Activated CD8-positive, alpha-beta T cell treated with anti-CD3 and anti-CD28 coated beads, Interleukin-2, amount 10 ng/mL, durations not matched to agents 7 days and 5 days (primary cell): ENCODE data around the gene CYP2U1. TPM values are rescaled to one million over a fixed set of nuclear protein-coding genes. Genes with fewer than 3 reads are reported as not detected.
"Not testable (repeated sequence)": the region's sequence is repeated elsewhere in the genome, so short reads cannot be mapped to it uniquely, and the experiment has no call there.

Experiments used
- ATAC-seq: fragments of 150-1000 bp; cut with Tn5 transposase; one replicate; pipeline ENCODE4 v1.10.0; 2021; ENCODE audit warnings: moderate library complexity
- CTCF ChIA-PET: fragments of 350-600 bp; sonication (Branson Sonifier 250); formaldehyde crosslinking; loops from one replicate; lab custom pipeline; 2021; ENCODE audit warnings: antibody characterized with exemption; lab: Charles Lee
- POLR2A ChIA-PET: fragments of 350-600 bp; sonication (Branson Sonifier 250); formaldehyde crosslinking; loops from one replicate; lab custom pipeline; 2021; ENCODE audit warnings: antibody characterized with exemption; lab: Charles Lee
- DNase-seq: peaks from one replicate; pipeline ENCODE4 v3.0.0-alpha.2; 2020
- H3K27ac Mint-ChIP-seq: one replicate; pipeline ENCODE4 v1.8.0; 2021; ENCODE audit warnings: mild to moderate bottlenecking, mixed read lengths
- H3K27me3 Mint-ChIP-seq: one replicate; pipeline ENCODE4 v1.8.0; 2021; ENCODE audit warnings: low read depth, mixed read lengths
- H3K36me3 Mint-ChIP-seq: one replicate; pipeline ENCODE4 v1.8.0; 2021; ENCODE audit warnings: low read depth, mixed read lengths
- H3K4me1 Mint-ChIP-seq: one replicate; pipeline ENCODE4 v1.8.0; 2021; ENCODE audit warnings: low read depth, mixed read lengths
- H3K4me3 Mint-ChIP-seq: one replicate; pipeline ENCODE4 v1.8.0; 2021; ENCODE audit warnings: mild to moderate bottlenecking, mixed read lengths
- H3K9me3 Mint-ChIP-seq: one replicate; pipeline ENCODE4 v1.8.0; 2022; ENCODE audit warnings: mixed read lengths; ENCODE audit not compliant: insufficient read depth
- total RNA-seq, 2 experiments: library from RNA; stranded (reverse); gene quantifications; one replicate each; pipeline ENCODE4 v1.2.3, GENCODE V29; 2021

The CYP2U1 gene
- total RNA-seq, 2 experiments from 2014 or later = 2.9 to 3.3 TPM

- H3K9me3 Mint-ChIP-seq, POLR2A ChIA-PET, H3K4me3 Mint-ChIP-seq, H3K4me1 Mint-ChIP-seq, DNase-seq, CTCF ChIA-PET, ATAC-seq, H3K27ac Mint-ChIP-seq, H3K36me3 Mint-ChIP-seq: not testable (repeated sequence)
- peaks cover 12% of the 10 kb centered on the region for H3K27me3 Mint-ChIP-seq
Measured at GRCh38 chr4:107925713-107926112, 5.6 kb upstream of the CYP2U1 start.

GRCh38 chr4:107926875-107927274 is 4.5 kb upstream of the CYP2U1 start:
- CTCF ChIA-PET, POLR2A ChIA-PET: not testable (repeated sequence)

GRCh38 chr4:107931775-107932321 is 499 bp downstream of the CYP2U1 start:
- POLR2A ChIA-PET = no interaction called here
- ATAC-seq = peak; percentile 18

More at GRCh38 chr4:107926875-107927274, 4.5 kb upstream of the CYP2U1 start:
- H3K4me3 Mint-ChIP-seq, H3K36me3 Mint-ChIP-seq, ATAC-seq, H3K4me1 Mint-ChIP-seq, H3K9me3 Mint-ChIP-seq, DNase-seq, H3K27ac Mint-ChIP-seq: not testable (repeated sequence)
- peaks cover 13% of the 10 kb centered on the region for H3K27me3 Mint-ChIP-seq

GRCh38 chr4:107935246-107935645 is 3.9 kb downstream of the CYP2U1 start:
- Mint-ChIP-seq H3K27ac (no peak overlapping the region), H3K27me3 (peaks cover 8% of the 10 kb centered on the region), H3K36me3 (peaks cover 10% of the 10 kb centered on the region), H3K9me3 (no peaks in the 10 kb centered on the region), H3K4me1 (peaks cover 27% of the 10 kb centered on the region), H3K4me3 (no peak overlapping the region)
- no peak for DNase-seq
- ATAC-seq = no peak
- ChIA-PET CTCF (no interaction called here), POLR2A (no interaction called here)

More at GRCh38 chr4:107931775-107932321, 499 bp downstream of the CYP2U1 start:
- H3K36me3 Mint-ChIP-seq = peaks cover 6% of the 10 kb centered on the region
- no peaks in the 10 kb centered on the region for H3K9me3 Mint-ChIP-seq
- H3K4me1 Mint-ChIP-seq = peaks cover 22% of the 10 kb centered on the region
- peaks cover 10% of the 10 kb centered on the region for H3K27me3 Mint-ChIP-seq
- peak overlapping the region; percentile 79 for H3K4me3 Mint-ChIP-seq
- DNase-seq = peak; percentile 38
- H3K27ac Mint-ChIP-seq = peak overlapping the region; percentile 67
- CTCF ChIA-PET = interaction anchor here (0.8 kb wide), 1 partner anchor 87 kb away, joined by 4 read pairs; no protein-coding TSS in a partner anchor

GRCh38 chr4:107937040-107937439 is 5.7 kb downstream of the CYP2U1 start:
- Mint-ChIP-seq H3K4me3 (peak overlapping the region; percentile 7), H3K9me3 (no peaks in the 10 kb centered on the region), H3K36me3 (peaks cover 10% of the 10 kb centered on the region)

GRCh38 chr4:107939307-107939706 is 8.0 kb downstream of the CYP2U1 start:
- peaks cover 10% of the 10 kb centered on the region for H3K36me3 Mint-ChIP-seq
- no peak overlapping the region for H3K4me3 Mint-ChIP-seq
- no peak overlapping the region for H3K27ac Mint-ChIP-seq
- ChIA-PET POLR2A (no interaction called here), CTCF (no interaction called here)
- DNase-seq (no peak), ATAC-seq (no peak)
- H3K27me3 Mint-ChIP-seq = no peaks in the 10 kb centered on the region
- H3K9me3 Mint-ChIP-seq = no peaks in the 10 kb centered on the region
- H3K4me1 Mint-ChIP-seq = peaks cover 7% of the 10 kb centered on the region

More at GRCh38 chr4:107937040-107937439, 5.7 kb downstream of the CYP2U1 start:
- CTCF ChIA-PET = no interaction called here
- POLR2A ChIA-PET = no interaction called here
- H3K27me3 Mint-ChIP-seq = peaks cover 2% of the 10 kb centered on the region
- no peak overlapping the region for H3K27ac Mint-ChIP-seq
- ATAC-seq = no peak
- peaks cover 19% of the 10 kb centered on the region for H3K4me1 Mint-ChIP-seq
- no peak for DNase-seq

GRCh38 chr4:107945809-107946208 is 14.5 kb downstream of the CYP2U1 start:
- POLR2A ChIA-PET = no interaction called here
- DNase-seq = no peak
- Mint-ChIP-seq H3K4me1 (no peaks in the 10 kb centered on the region), H3K36me3 (peaks cover 8% of the 10 kb centered on the region), H3K9me3 (no peaks in the 10 kb centered on the region), H3K27me3 (no peaks in the 10 kb centered on the region), H3K4me3 (no peak overlapping the region), H3K27ac (no peak overlapping the region)
- CTCF ChIA-PET = no interaction called here
- no peak for ATAC-seq

GRCh38 chr4:107950746-107951540 is 19.6 kb downstream of the CYP2U1 start:
- Mint-ChIP-seq H3K27ac (no peak overlapping the region), H3K36me3 (peaks cover 8% of the 10 kb centered on the region), H3K9me3 (peaks cover 1% of the 10 kb centered on the region), H3K27me3 (no peaks in the 10 kb centered on the region), H3K4me1 (no peaks in the 10 kb centered on the region), H3K4me3 (no peak overlapping the region)
- ATAC-seq (no peak), DNase-seq (no peak)
- POLR2A ChIA-PET = no interaction called here
- CTCF ChIA-PET = no interaction called here

- Mint-ChIP-seq H3K27me3 (no peaks in the 10 kb centered on the region), H3K9me3 (peaks cover 7% of the 10 kb centered on the region), H3K27ac (no peak overlapping the region), H3K4me3 (no peak overlapping the region), H3K4me1 (no peaks in the 10 kb centered on the region), H3K36me3 (peaks cover 8% of the 10 kb centered on the region)
- ChIA-PET CTCF (no interaction called here), POLR2A (no interaction called here)
- ATAC-seq (no peak), DNase-seq (no peak)
Measured at GRCh38 chr4:107951551-107951950, 20.2 kb downstream of the CYP2U1 start.

GRCh38 chr4:107956011-107956410 is 24.7 kb downstream of the CYP2U1 start:
- DNase-seq = no peak
- ATAC-seq = no peak
- CTCF ChIA-PET = no interaction called here
- Mint-ChIP-seq H3K36me3 (no peaks in the 10 kb centered on the region), H3K4me1 (no peaks in the 10 kb centered on the region), H3K4me3 (no peak overlapping the region), H3K27me3 (peaks cover 3% of the 10 kb centered on the region), H3K9me3 (peaks cover 8% of the 10 kb centered on the region), H3K27ac (no peak overlapping the region)
- POLR2A ChIA-PET = no interaction called here

- POLR2A ChIA-PET = no interaction called here
- CTCF ChIA-PET = no interaction called here
- peaks cover 11% of the 10 kb centered on the region for H3K27me3 Mint-ChIP-seq
- no peak overlapping the region for H3K4me3 Mint-ChIP-seq
- DNase-seq (no peak), ATAC-seq (no peak)
- no peak overlapping the region for H3K27ac Mint-ChIP-seq
- H3K4me1 Mint-ChIP-seq = no peaks in the 10 kb centered on the region
- H3K36me3 Mint-ChIP-seq = peaks cover 3% of the 10 kb centered on the region
- no peaks in the 10 kb centered on the region for H3K9me3 Mint-ChIP-seq
Measured at GRCh38 chr4:107966903-107967302, 35.6 kb downstream of the CYP2U1 start.

GRCh38 chr4:107967519-107967918 is 36.2 kb downstream of the CYP2U1 start:
- H3K4me1 Mint-ChIP-seq, H3K27ac Mint-ChIP-seq, POLR2A ChIA-PET, H3K9me3 Mint-ChIP-seq, H3K4me3 Mint-ChIP-seq, DNase-seq, H3K36me3 Mint-ChIP-seq, ATAC-seq, CTCF ChIA-PET: not testable (repeated sequence)
- peaks cover 11% of the 10 kb centered on the region for H3K27me3 Mint-ChIP-seq
